HG02678 (cell line): ENCODE data around the gene MAN2B1.
"Not testable (repeated sequence)": the region's sequence is repeated elsewhere in the genome, so short reads cannot be mapped to it uniquely, and the experiment has no call there.

Source experiments
- ATAC-seq: cut with Tn5 transposase; IDR thresholded peaks from one replicate; pipeline ENCODE4 v1.9.1; 2021; ENCODE audit warnings: mild to moderate bottlenecking, moderate library complexity; ENCODE audit not compliant: unreplicated experiment

The MAN2B1 gene

DNA sequence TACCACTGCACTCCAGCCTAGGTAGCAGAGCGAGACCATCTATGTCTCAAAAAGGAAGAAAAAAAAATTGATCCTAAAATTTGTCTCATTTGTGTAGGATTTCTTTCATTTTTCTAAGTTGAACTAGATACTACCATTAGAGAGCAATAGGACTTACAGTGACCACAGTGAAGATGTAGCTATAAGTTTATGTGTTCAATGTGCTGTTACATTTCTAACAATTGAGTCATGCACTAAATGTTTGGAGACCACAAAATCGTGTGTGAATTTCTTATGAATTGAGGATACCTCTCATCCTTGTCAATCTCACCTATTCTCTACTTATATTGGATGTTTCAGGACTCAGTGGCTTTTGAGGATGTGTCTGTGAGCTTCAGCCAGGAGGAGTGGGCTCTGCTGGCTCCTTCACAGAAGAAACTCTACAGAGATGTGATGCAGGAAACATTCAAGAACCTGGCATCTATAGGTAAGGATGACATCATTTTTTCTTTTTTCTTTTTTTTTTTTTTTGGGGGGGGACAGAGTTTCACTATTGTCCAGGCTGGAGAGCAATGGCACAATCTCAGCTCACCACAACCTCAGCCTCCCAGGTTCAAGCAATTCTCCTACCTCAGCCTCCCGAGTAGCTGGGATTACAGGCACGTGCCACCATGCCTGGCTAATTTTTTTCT lies 43.0 kb downstream of the MAN2B1 start:
- no peak for ATAC-seq

DNA sequence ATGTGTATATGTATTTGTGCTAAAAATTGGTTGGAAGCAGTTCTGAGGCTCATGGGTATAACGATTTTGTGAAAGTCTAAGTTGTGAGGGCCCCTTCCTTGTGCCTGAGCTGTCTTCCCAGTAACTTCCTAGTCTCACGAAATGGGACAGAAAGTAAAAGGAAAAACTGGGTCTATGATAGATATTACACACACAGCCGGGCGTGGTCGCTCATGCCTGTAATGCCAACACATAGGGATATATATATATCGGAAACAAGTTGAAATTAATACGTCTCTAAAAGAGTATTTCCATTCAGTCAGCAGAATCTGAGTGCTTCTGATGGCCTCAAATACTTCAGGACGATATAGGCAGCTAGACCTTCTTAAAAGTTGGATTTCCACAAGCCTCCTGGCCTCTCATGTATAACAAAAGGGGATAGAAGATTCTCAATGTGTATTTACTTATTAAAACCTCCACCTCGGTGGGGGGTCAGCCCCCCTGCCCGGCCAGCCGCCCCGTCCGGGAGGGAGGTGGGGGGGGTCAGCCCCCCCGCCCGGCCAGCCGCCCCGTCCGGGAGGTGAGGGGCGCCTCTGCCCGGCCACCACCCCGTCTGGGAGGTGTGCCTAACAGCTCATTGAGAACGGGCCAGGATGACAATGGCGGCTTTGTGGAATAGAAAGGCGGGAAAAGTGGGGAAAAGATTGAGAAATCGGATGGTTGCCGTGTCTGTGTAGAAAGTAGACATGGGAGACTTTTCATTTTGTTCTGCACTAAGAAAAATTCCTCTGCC lies 45.1 kb downstream of the MAN2B1 start:
- ATAC-seq: not testable (repeated sequence)

DNA sequence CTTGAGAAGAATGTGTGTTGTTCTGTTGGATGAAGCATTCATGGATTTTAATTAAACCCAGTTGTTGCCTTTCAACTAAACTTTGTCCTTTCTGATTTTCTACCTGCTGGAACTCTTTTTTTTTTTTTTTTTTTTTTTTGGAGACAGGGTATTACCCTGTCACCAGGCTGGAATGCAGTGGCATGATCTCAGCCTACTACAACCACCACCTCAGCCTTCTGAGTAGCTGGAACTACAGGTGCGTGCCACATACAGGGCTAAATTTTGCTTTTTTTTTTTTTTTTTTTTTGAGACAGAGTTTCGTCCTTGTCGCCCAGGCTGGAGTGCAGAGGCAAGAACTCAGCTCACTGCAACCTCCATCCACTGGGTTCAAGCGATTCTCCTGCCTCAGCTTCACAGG lies 48.9 kb downstream of the MAN2B1 start:
- ATAC-seq: no peak

DNA sequence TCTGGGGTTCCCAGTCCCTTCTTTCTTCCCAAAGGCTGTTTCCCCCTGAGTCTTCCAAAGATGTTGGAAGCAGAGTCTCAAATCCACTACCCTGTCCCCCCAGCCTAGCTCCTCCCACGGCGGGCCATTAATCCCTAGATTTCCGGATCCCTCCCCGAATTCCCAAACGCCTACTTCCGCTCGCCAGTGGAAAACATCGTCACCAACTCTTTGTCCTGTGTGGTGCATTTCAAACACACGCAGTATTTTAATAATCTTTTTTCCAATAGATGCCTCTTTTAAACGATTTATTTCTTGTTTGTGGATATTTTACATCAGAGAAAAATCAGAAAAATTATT lies 55.2 kb downstream of the MAN2B1 start:
- ATAC-seq: no peak

DNA sequence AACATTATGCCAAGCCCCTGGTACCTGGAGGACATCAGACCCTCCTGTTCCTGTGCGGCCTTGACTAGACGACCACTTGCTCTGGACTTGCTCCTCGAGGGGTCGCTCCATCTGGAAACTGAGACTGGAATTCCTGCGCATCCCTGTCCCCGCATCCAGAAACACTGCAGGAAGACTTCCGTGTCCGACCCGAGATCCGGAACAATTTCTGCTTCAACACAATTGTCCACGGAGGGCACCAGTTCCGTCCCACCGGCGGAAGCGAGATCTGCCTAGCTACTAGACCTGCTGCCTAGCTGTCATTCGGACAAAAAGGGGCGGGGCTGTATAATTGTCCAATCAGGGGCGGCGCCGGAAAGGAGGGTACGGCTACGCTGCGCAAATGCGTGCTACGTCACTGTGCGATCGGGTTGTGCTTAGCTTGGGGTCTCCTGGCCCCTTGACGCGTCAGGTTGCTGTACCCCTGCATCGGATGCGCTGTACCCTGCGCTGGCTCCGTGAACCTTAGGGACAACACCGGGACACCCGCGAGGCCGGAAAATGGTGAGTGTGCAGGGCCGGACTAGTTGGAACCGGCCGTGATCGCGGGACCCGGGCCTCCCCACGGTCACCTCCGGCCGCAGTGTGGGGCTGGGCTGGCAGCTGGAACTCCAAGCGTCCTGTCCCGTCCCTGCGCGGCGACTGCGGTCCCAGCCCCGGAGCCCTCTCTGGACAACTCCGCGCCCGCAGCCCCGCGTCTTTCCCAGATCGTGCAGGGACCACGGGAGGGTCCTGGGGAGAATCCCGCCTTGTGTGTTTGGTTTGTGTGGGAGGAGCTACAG lies 55.8 kb downstream of the MAN2B1 start, which contains the start of the genes ZNF490 and ZNF791:
ZNF490 (minus strand) TSS at position 274 of the 821 bp plus-strand sequence; CDS start at position 141, 133 bp downstream.
ZNF791 (plus strand) TSS at position 381 of the 821 bp plus-strand sequence; CDS start at position 541, 160 bp downstream.
- ATAC-seq: peak; percentile 74

DNA sequence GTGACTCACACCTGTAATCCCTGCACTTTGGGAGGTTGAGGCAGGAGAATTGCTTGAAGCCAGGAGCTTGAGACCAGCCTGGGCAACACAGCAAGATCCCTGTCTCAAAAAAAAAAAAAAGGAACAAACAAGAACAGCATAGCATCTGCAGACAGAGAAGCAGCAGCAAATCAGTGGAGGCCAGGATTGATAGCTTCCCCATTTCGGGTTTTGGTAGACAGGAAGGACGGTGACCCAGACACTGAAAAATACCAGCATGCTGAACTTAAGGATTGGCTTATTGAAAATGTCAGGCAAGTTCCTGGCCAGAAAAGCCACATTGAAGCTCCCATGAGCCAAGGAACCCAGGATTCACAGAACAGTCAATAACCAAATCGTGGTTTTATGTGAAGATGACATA lies 58.9 kb downstream of the MAN2B1 start:
- no peak for ATAC-seq

DNA sequence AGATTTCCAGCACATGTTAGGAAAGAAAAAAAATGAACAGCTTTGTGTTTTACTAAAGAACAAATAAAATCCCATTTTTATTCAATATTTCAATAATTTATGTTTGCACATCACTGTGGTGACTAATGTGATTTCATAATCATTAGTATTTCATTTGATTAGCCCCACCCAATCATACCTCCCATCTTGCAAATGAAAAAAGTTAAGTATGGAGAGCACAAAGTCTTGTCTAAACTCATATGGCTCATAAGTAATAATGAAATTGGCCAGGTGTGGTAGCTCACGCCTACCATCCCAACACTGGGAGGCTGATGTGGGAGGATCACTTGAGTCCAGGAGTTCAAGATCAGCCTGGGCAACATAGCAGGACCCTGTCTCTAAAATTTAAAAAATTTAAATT lies 59.7 kb downstream of the MAN2B1 start:
- ATAC-seq: no peak

DNA sequence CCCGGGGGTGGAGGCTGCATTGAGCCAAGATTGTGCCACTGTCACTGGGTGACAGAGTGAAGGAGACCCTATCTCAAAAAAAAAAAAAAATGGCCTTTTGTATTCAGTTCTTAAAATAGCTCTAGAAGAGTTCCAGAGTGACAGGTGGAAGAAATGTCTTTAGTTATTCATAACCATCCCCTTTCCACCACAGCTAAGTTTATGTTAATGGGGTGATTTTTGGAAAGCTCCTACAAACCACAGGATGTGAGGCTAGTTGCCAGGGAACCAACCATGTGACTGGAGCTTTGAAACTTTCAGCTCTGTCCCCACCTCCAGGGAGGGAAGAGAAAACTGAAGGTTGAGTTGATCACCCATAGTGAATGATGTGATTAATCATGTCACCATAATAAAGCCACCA lies 62.8 kb downstream of the MAN2B1 start:
- no peak for ATAC-seq

DNA sequence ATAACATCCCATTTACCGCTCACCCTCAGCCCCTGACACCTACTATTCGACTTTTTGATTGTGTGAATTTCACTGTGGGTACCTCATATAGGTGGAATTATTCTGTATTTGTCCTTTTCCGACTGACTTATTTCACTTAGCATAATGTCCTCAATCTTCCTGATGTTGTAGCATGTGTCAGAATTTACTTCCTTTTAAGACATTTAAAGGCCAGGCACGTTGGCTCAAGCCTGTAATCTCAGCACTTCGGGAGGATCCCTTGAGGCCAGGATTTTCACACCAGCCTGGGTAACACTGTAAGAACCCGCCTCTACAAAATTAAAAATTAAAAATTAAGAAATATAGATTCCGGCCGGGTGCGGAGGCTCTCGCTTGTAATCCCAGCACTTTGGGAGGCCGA lies 68.9 kb downstream of the MAN2B1 start:
- no peak for ATAC-seq

DNA sequence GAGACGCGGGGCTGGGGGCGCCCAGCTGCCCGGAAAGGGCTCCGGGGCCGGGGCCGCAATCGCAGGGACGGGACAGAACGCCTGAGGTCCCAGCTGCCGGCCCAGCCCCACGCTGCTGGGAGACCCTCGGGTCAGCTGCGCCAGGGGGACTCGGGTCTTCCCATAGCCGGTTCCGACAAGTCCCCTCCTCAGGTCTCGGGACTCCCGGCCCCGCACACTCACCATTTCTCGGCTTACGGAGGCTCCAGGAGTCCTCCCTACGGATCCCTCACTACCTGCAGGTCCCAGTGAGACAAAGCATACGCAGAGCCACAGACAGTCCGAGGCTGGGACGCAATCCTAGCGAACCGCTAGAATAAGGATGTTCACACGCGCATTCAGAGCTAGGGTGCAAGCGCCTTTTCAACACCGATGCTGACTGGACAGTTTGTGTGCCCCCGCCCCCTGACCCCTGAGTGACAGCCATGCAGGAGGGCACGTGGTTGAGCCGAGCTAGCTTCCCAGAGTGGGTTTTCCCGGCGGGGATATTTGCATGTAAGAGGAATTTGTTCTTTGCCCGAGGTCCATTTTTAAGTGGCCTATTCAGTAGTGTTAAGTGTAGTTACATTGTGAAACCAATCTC lies 69.5 kb downstream of the MAN2B1 start:
- ATAC-seq: no peak
